ENCODE data around the gene PKD2L1.

Gene PKD2L1

DNA sequence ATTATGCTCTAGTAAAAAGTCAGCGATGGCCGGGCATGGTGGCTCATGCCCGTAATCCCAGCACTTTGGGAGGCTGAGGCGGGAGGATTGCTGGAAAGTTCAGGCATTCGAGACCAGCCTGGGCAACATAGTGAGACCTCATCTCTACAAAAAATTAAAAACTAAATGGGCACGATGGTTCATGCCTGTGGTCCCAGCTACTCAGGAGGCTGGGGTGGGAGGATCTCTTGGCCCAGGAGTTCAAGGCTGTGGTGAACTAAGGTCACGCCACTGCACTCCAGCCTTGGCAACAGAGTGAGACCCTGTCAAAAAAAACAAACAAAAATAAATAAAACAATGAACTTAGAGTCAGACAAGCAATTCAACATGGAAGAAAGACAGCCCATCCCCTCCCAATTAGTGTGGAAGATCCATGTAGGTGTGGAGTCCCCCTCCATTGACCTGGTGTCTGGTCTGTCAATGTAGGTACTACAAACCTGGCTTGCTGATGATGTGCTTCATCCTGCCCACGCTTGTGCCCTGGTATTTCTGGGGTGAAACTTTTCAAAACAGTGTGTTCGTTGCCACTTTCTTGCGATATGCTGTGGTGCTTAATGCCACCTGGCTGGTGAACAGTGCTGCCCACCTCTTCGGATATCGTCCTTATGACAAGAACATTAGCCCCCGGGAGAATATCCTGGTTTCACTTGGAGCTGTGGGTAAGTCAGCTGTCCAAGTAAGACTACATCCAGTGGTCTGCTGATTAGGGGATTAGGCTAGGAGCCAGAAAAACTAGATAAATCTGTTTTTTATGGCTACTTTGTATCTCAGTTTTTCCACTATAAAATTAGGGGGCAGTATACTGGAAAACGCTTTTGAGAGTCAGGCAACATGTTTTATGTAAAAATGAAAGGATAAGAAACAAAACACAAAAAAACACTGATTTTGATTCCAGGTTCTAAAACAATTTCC is 26.3 kb upstream of the PKD2L1 start:
- DNase-seq (ENCODE audit: low read depth in 3 of 3, low spot score in 1 of 3) = no peak

DNA sequence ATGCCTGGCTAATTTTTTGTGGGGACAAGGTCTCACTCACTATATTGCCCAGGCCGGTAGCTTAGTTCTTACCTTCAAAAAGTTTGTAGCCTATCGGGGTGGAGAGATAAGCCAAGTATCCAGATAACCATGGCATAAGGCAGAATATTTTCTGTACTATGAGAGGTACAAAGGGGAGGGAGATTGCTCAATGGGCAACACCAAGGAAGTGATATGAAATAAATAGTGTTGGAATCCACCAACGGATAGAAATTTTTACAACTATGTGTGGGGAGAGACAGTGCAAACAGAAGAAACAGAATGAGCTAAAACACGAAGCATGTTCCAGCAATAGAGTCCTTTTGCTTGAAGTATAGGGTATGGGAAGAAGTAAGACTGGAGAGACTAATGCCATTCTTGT is 25.1 kb upstream of the PKD2L1 start:
- no peak for DNase-seq (ENCODE audit: low read depth in 3 of 3, low spot score in 1 of 3)

GRCh38 chr10:100353770-100354485 is 23.9 kb upstream of the PKD2L1 start:
- no peak for DNase-seq (ENCODE audit: low read depth in 3 of 3, low spot score in 1 of 3)

DNA sequence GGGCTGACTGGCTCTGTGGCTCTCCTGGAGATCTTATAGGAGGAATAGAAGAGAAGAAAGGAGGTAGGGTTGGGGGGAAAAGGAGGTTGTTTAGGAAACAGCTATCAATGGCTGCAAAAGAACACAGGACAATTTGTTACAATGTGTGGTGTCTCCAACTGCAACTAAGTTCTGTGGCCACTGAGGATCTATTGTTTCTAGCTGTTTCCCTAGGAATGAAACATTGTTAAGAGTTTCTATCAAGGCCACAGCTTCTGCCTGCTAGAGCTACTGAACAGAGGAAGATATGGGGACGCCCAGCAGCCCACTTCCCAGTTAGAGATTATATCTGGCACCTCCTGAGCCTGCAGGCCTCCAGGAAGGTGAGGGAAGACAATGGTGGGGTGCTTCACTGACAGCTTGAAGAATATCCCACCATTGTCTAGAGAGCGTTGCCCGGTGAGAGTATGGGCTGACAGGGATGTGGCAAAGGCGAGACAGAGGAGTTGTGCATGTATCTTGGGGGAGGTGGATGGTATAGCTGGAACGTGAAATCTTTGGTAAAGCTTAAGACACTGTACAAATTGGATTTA is 21.0 kb upstream of the PKD2L1 start:
- no peak for DNase-seq (ENCODE audit: low read depth in 3 of 3, low spot score in 1 of 3)

GRCh38 chr10:100349672-100350071 is 19.6 kb upstream of the PKD2L1 start:
- DNase-seq (ENCODE audit: low read depth in 3 of 3, low spot score in 1 of 3) = no peak

GRCh38 chr10:100349087-100349486 is 19.1 kb upstream of the PKD2L1 start:
- DNase-seq (ENCODE audit: low read depth in 3 of 3, low spot score in 1 of 3) = no peak

- DNase-seq (ENCODE audit: low read depth in 3 of 3, low spot score in 1 of 3) = no peak
Observed at GRCh38 chr10:100348389-100348927, 18.4 kb upstream of the PKD2L1 start.

DNA sequence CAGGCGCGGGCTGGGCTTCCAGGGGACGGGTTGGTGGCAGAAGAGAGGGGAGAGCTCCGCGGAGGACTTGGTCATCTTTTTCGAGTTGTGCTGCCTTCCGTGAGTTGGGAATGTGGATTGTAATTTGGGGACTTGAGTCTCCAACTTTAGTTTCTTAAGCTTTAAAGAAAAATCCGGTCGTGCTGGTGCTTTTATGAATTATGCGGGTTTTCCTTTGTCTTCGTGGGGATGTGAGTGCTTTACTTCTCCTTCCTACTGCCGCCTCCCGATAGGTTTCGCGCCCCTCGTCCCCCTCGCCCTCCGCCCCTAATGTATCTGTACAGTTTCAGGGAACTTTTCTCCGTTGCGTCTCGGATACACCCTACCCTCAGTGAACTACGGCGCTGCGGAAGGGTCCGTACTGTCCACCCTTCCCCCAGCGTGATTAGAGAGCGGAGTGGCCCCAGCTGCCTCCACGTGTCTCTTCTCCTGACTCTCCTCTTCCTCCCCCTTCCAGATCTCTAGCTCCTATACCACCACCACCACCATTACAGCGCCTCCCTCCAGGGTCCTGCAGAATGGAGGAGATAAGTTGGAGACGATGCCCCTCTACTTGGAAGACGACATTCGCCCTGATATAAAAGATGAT is 17.7 kb upstream of the PKD2L1 start:
- DNase-seq (ENCODE audit: low read depth in 3 of 3, low spot score in 1 of 3) = no peak

- DNase-seq (ENCODE audit: low read depth in 3 of 3, low spot score in 1 of 3) = peak in 2 of 3 donors; percentile 36 to 62
Observed at GRCh38 chr10:100346765-100347567, 16.9 kb upstream of the PKD2L1 start, which contains the start of gene SCD. Gene SCD (plus strand): TSS chr10:100347233. CDS start chr10:100347505, 272 bp downstream.

DNA sequence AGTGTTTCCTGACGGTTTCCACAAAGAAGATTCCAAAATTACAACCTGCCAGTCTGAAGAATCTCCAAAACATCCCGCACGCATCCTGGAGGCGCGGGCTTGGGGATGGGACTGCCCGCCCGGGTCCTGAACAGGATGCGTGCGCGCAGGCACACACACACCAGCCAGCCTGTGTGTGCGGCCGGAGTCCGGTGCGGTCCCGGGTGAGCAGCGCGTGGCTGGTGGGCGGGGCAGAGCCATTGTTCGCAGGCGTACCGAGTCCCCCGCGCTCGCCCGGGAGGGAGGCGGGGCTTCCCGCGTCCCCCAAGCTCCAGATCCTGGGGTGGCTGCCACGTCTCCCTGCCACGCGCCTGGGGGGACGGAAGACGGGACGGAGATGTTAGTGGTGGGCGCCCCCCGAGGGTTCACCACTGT is 16.3 kb upstream of the PKD2L1 start:
- DNase-seq (ENCODE audit: low read depth in 3 of 3, low spot score in 1 of 3) = peak in 1 of 3 donors; percentile 39

DNA sequence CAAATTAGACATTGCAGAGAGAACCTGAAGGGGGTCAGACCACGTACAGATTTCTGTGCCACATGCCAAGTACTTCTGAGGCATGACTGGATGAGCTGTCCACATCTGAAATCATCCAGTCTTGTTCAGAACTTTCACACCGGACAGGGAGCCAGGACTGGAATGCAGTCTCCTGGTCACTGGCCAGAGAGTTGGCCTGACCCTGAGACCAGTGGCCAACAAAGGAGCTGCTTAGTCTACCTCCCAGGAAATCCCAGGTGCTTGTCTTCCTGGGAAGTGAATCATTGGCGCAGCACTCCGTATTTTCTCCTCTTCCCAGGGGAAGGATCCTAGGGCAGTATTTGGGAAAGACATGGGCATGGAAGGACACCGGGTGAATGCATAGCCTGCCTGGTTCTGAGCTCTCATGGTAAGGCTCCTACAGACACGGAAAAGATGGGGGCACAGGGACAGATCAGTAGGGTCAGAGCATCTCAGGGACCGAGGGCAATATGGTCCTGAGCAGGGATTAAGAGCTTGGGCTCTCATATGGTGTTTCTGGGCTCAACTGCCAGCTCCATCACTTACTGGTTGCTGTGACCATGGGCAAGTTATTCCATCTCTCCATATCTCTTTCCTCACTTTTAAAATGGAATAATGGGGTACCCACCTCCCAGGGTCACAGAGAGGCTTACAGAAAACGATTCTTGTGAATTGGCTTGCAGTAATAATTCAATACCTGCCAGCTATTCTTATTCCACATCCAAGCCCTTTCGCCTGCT is 15.7 kb upstream of the PKD2L1 start:
- no peak for DNase-seq (ENCODE audit: low read depth in 3 of 3, low spot score in 1 of 3)

- no peak for DNase-seq (ENCODE audit: low read depth in 3 of 3, low spot score in 1 of 3)
Observed at GRCh38 chr10:100344241-100344788, 14.3 kb upstream of the PKD2L1 start.

DNA sequence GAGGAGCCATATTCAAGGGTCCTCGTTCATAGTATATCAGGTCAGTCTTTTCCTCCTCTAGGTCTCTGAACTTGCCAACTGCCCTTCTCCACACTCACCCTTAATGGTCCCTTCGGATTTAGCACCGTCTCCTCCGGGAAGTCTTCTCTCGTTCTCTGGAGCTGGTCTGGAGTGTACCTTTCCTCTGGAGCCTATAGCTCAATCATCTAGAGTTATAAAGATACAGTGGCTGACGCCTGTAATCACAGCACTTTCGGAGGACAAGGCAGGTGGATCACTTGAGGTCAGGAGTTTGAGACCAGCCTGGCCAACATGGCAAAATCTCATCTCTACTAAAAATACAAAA is 12.6 kb upstream of the PKD2L1 start:
- no peak for DNase-seq (ENCODE audit: low read depth in 3 of 3, low spot score in 1 of 3)

GRCh38 chr10:100341953-100342626 is 12.1 kb upstream of the PKD2L1 start:
- DNase-seq (ENCODE audit: low read depth in 3 of 3, low spot score in 1 of 3) = no peak

DNA sequence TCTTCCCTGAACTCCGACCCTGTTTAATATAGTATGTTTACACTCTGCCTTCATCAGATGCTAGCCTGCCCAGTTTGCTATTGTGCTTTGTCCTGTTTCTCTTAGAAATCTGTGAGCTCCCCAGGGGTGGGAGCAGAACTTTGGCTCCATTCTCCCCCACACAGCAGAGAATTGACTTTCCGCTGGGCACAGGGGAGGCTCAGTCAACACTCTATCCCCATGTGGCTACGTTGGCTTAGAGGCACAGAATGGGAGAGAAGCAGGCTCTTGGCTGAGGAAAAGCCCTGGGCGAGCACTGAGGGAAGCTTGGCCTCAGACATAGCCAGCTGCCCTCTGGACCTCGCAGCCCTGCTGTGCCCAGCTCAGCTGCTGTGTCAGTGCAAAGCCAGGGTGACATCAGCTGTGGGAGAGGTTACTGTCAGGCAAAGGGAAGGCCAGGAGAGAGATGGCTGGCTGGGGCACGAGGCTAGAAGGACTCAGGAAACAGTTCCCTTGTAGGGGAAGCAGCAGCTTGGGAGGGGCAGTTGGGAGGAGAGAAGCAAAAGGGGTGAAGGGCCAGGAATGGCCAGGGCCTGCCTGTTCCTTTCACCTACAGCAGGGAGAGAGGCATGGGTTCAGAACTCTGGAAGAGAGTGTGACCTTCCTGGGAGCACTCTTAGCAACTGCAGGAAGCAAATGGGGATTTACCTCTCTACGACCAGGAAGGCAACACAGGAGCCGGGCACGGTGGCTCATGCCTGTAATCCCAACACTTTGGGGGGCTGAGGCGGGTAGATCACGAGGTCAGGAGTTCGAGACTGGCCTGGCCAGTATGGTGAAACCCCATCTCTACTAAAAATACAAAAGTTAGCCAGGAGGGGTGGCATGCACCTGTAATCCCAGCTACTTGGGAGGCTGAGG is 11.2 kb upstream of the PKD2L1 start:
- DNase-seq (ENCODE audit: low read depth in 3 of 3, low spot score in 1 of 3) = no peak

GRCh38 chr10:100339236-100339635 is 9.2 kb upstream of the PKD2L1 start:
- no peak for DNase-seq (ENCODE audit: low read depth in 3 of 3, low spot score in 1 of 3)

- peak; percentile 46 to 77 (median 55) for DNase-seq (ENCODE audit: low read depth in 3 of 3, low spot score in 1 of 3)
Observed at GRCh38 chr10:100338434-100339036, 8.5 kb upstream of the PKD2L1 start.

Measured in stimulated activated CD4-positive, alpha-beta T cell treated with anti-CD3 and anti-CD28 coated beads, TNF-alpha, amount 100 ng/mL, for 1 hour (primary cell).